Measurements from ENCODE around the gene VPS13D.

DNA sequence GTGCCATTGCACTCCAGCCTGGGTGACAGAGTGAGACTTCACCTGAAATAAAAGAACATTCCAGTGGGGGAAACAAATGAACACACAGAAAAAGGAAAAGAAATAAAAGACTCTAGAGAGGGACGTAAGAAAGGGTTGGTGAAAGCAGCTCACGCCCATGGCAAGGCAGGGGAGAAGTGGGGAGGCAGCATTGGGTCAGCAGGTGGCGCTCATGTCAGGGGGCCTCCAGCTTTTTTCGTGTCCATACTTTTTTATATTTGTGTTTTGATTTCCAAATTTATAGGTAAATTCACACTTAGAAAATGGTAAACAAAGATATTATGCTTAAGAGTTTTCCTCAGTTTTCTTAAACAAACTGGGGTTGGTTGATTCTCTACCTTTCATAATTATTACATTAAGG lies 45.5 kb downstream of the VPS13D start:
- TF ChIP-seq EZH2 (IDR thresholded peaks at IDR 0.05; ENCODE audit: low read depth, unreplicated experiment): no peak
- no peak for TF ChIP-seq REST (IDR thresholded peaks at IDR 0.05; ENCODE audit: unreplicated experiment)
- TF ChIP-seq CTCF (conservative IDR thresholded peaks at IDR 0.05; ENCODE audit: low read depth in 2 of 2): peak; percentile 82 to 85
- no peak for TF ChIP-seq EZH2phosphoT487 (IDR thresholded peaks at IDR 0.05; ENCODE audit: unreplicated experiment)
- no peak for TF ChIP-seq POLR2AphosphoS5 (IDR thresholded peaks at IDR 0.05; ENCODE audit: low read depth)

Data from GM23338 (cell line).